HG03095 (cell line): Measurements from ENCODE around the gene FOLH1.
"Not testable (repeated sequence)": the region's sequence is repeated elsewhere in the genome, so short reads cannot be mapped to it uniquely, and the experiment has no call there.

Experiments
- ATAC-seq: cut with Tn5 transposase; IDR thresholded peaks from one replicate; pipeline ENCODE4 v1.9.1; 2021; ENCODE audit warnings: moderate library complexity; ENCODE audit not compliant: unreplicated experiment

Gene FOLH1

DNA sequence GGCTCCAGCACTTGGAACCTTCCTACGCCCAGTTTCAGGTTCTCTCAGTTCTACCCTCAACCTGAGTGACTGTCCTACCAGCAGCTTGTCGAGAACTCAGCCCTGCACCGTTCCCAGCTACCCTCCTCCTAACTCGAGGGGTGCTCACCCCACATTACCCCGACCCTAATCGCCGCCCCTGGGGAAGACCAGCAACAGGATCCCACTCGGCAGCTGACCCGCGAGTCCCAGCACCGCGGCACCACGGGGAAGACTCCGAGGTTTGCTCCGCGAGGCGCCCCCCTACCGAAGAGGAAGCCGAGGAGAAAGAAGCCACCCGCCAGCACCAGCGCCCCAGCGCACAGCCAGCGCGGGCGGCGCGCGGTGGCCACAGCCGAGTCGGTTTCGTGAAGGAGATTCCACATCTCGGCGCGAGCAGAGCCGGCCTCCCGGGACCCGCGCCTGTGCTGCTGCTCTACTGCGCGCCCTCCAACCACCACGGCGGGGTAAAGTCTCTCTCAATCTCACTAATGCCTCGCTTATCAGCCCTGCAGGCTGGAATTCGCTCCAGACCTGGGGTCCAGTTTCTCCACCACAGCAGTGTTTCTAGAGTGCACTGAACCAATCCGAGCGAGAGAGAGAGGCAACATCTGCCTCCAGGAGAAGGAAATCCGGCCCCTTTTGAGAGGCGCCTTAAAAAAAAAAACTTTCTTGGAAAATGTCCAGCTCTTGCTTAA, at the start of gene FOLH1:
Gene FOLH1, minus strand, starts transcription at position 597 of the 716 bp plus-strand sequence. Its CDS starts 193 bp downstream, at position 404.
- ATAC-seq, result no peak

DNA sequence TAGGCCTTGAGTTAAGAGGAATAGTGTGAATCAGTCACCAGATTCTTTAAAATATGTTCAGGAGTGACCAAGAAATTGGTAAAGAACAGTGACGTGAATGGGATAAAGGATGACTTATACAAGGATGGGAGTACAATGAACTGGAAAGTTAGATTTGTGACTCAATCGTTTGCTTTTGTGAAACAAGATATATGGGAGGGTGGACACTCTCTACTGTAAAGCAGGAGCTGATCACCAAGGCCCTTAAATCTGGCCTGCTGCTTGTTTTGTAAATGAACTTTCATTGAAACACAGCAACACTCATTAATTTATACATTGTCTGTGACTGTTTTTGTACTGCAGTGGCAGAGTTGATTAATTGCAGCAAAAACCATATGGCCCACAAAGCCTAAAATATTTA, 46.7 kb upstream of the FOLH1 start:
- not testable (repeated sequence) for ATAC-seq

GRCh38 chr11:49251212-49251611, 42.8 kb upstream of the FOLH1 start:
- not testable (repeated sequence) for ATAC-seq

DNA sequence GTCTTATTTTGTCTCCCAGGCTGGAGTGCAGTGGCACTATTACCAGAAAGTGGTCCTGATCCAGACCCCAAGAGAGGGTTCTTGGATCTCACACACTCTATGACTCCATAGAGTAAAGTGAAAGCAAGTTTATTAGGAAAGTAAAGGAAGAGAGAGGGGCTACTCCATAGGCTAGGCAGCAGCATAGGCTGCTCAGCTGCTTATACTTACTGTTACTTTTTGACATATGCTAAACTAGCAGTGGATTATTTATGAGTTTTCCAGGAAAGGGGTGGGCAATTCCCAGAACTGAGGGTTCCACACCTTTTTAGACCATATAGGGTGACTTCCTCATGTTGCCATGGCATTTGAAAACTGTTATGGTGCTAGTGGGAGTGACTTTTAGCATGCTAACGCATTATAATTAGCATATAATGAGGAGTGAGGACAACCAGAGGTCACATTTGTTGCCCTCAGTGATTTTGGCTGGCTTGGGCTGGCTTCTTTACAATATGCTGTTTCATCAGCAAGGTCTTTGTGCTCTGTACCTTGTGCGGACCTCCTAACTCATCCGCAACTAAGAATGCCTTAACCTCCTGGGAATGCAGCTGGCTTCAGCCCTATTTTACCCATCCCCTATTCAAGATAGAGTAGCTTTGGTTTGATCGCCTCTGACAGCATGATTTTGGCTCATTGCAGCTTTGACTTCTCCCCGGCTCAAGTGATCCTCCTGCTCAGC, 42.2 kb upstream of the FOLH1 start:
- not testable (repeated sequence) for ATAC-seq

DNA sequence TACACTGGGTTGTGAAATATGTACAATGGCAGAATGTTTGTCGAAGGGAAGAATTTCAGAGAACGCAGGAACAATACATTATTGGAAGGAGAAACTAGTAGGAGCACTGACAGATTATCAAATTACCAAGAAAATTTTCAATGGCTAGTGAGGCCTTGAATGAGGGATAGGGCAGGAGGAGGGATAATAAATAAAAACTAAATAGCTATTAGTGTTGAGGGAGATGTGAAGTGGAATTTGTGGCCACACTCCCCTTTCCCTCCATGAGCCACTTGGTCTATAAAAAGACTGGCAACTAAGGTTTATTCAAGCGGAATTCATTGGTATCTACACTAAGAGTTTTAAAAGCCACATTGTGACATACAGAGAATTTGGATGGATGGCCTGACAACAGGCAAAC, 41.0 kb upstream of the FOLH1 start:
- ATAC-seq, result not testable (repeated sequence)

DNA sequence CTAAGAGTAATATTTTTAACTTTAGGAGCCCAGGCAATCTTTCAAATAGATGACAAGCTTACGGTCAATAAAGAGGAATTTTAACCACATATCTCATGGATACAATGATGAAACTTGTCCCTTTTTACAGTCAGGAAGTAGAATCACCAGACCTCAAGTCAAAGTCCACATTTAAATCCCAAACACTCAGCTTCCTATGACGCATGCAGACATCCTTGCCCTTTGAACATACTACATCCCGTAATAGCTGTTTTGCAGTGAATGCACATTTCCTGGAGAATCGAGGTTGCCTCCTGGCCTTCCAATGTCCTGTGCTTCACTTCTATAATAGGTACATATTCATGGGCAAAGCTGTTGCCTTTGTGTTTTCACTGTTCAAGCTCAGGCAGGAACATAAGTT, 25.3 kb upstream of the FOLH1 start:
- not testable (repeated sequence) for ATAC-seq

GRCh38 chr11:49233019-49233418, 24.6 kb upstream of the FOLH1 start:
- ATAC-seq, result not testable (repeated sequence)

GRCh38 chr11:49231725-49232124, 23.3 kb upstream of the FOLH1 start:
- not testable (repeated sequence) for ATAC-seq

DNA sequence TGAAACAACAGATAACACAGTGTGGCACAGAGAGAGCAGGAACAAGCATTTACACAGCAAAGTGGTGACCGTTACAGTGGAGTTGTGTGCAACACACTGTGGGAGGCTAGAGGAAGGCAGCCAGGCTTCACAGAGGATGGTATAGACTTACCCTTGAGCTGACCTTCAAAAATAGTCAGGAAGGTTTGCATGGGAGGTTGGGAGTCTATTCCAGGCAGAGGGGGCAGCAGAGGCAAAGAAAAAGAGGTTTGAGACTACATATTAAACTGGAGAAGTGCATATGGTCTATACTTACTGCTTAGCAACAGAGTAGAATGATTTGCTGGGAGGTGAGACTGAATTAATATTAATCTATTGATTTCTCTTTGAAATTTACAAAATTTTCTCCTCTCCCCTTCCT, 22.1 kb upstream of the FOLH1 start:
- not testable (repeated sequence) for ATAC-seq

DNA sequence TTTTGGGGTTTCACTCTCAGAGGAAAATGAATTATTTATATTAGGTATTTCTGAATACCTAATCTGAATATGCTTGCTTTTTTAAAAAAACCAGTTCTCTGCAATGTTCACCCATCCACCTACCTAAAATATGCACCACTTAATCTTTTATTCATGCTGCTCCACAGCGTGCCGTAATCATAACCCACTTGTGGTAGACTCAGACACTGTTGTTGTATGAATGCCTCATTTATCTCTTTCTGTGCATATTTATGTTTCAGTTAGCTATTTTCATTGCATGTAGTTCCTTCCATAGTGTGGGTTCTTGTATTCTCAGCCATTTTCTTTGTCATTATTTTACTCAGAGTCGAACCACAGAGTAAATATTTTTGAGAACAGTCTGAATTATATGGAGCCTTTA, 21.6 kb upstream of the FOLH1 start:
- not testable (repeated sequence) for ATAC-seq

DNA sequence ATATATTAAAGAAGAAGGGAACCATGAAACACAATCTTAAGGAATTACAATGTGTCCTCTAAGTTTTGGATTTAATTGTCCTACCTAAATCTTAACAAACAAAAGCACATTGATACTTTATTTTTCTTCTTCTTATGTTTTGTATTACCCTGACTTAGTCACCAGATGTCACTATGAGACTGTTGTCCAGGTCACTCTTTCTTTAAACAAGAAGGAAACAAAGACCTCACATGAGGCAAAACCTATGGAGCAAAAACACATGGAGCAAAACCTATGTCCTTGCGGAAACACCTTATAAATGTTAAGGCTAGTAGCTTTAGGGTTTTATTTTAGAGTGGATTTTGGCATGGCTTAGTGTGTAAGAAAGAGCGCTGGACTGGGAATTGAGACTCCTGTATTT, 20.7 kb upstream of the FOLH1 start:
- not testable (repeated sequence) for ATAC-seq

- not testable (repeated sequence) for ATAC-seq
Observed at GRCh38 chr11:49225255-49225785, 16.9 kb upstream of the FOLH1 start.

DNA sequence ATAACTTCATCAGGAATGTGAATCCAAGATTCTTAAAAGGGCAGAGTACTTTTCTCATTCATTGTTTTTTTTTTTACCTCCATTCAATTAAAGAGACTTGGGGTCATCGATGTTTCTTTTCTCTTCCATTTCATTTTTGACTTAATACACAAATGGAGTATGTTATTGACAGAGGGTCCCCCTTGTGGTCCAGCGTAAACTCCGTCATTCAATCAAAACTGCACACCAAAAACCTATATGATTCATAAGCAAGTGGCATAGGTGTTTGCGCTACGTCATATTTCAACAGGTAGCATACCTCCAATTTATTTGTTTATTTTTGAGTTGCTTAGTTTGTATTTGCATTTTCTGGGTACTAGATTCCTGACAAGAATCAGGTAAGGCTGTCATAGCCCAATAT, 12.7 kb upstream of the FOLH1 start:
- no peak for ATAC-seq

DNA sequence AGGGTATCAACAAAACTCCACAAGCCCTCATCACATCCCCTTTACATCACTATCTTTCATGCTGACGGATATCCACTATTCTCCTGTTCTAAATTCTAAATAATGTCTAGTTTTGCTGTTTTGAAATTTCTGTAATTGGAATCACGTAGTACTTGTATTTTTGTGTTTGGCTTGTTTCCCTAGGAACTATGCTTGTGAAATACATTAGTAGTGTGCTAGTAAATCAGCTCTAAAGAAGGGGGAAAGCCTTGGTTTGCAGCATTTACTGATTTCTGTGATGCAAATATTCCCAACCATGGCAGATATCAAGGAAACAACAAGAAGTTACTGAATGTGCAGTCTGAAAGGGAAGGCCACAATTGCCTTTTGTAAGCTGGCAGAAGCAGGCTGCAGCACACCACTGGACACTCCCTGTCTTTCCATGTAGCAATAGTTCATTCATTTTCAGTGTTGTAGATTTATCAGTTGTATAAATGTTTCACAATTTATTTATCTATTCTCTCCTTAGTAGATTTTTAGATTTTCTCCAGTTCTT, 4.7 kb upstream of the FOLH1 start:
- no peak for ATAC-seq

DNA sequence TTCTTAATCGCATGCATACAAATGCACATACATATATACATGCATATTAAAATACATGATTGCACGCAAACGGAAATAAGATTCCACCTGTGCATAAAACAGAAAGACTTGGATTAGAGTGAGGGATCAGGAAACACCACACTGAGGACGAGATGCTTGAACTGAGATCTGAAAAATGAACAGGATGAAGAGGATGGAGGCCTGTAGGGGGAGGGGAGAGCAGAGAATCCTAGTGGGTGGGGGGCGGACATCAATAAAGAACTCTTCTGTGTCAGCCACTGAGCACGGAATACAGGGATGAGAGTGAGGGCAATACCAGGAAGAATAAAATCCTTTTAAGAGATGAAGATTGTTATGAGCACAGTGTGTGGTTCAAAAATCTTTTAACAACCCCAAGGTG, 1.4 kb downstream of the FOLH1 start:
- ATAC-seq, result not testable (repeated sequence)

- ATAC-seq, result no peak
Observed at GRCh38 chr11:49202287-49202976, 6.0 kb downstream of the FOLH1 start.

DNA sequence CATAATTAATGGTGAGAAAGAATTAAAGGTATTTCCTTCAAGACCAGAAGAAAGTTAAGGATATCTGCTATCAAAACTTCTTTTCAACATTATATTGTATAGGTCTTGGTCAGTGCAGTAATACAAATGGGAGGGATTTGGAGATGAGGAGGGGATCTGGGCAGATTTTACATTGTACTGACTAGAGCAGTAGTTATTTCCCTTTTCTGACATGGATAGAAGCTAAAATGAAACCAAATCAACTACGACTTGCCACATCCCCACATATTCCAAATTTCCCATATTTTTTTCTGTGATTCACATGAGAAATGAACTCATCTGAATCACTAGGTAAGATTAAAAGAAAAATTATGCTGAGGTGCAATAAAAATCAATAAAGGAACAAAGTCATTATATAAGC, 11.6 kb downstream of the FOLH1 start:
- ATAC-seq, result not testable (repeated sequence)

DNA sequence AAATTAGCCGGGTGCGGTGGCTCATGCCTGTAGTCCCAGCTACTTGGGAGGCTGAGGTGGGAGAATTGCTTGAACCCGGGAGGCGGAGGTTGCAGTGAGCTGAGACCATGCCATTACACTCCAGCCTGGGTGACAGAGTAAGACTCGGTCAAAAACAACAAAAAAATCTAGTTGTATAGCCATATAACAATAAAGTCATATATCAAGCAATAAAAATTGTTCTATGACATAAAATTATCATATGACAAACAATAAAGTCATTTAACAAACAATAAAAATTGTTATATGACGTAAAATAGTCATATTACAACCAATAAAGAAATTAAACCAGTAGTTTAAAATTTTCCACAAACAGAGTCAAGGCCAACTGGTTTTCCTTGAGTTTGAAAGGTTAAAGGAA, 12.4 kb downstream of the FOLH1 start:
- ATAC-seq, result not testable (repeated sequence)

DNA sequence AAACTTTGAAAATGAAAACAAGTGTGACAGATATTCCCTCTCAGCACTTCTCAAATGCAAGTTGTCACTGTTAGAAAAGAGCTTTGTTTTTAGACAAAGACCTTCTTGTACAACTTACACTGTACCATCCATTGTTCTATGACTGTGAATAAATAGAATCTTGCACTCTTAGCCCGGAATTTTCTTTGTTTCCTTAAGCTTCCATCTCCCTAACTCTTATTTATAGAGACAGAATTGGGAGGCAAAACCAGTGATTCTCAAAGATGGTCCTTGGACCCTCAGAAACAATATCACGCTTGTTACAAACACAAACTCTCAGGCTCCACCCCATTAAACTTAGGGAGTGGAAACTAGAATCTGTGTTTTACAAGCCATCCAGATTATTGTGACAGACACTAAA, 18.1 kb downstream of the FOLH1 start:
- not testable (repeated sequence) for ATAC-seq

DNA sequence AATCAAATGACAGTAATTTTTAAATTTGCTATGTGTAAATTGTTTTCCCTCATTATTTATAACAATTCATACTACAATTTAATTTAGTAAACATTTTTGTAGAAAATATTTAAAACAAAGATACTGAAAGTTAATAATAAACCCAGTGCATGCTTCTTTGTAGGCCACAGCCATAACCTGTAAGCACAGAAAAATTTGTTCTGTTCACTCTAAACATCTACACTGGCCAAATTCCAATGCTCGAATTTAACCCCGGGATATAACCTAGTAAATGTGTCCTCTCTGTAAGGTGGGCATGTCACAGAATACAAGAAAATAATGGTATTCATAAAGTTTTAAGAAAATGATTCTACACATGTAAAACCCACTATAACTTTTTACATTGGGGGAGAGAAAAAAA, 22.2 kb downstream of the FOLH1 start:
- ATAC-seq, result not testable (repeated sequence)

DNA sequence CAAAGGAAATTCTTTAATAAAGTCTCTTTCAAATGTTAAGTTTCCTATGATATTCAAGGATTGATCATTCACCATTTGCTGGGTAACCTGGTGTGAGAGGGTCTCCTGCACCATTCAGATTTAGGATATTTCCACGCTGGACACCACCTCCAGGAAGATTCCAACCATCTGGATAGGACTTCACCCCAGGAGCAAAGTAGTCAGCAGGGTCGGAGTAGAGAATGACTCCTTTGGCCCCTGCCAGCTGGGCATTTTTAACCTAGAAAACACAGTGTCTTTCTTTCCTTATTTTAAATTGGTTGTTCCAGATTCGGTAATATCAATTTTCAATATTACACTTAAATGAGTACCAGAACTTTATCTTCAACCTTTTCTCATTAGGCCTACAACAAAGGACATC, 22.8 kb downstream of the FOLH1 start:
- not testable (repeated sequence) for ATAC-seq
